Measurements from ENCODE around the gene TSPOAP1. TPM values are rescaled to one million over a fixed set of nuclear protein-coding genes. Genes with fewer than 3 reads are reported as not detected.

Gene TSPOAP1
- total and polyA plus RNA-seq, 2 of the 13 experiments (the other 11 are each of a cell fraction or from before 2014, with no cell fraction given), result not detected

GRCh38 chr17:58273453-58274104 lies 55.0 kb downstream of the TSPOAP1 start:
- no peak for DNase-seq (ENCODE audit: low spot score)
- H3K27ac ChIP-seq (ENCODE audit: extremely low read length, insufficient read depth, low read length), result no peak overlapping the region
- H3K27me3 ChIP-seq (ENCODE audit: control insufficient read depth in 1 of 2, insufficient read depth in 2 of 2, low read length in 2 of 2), result peaks cover 4 to 63% of the 10 kb centered on the region in 2 experiments; a peak in 4 of 5 replicates
- H3K4me3 ChIP-seq (replicated peaks in 1 of 3; ENCODE audit: insufficient read depth in 1 of 3, low read depth in 2 of 3, low read length in 3 of 3), result no peak overlapping the region
- H3K4me1 ChIP-seq (ENCODE audit: insufficient read depth, low read length), result no peaks in the 10 kb centered on the region; the same call in 1 of the 2 replicates
- 40% methylated on average over 15 of the region's 15 CpGs for whole genome bisulfite sequencing (ENCODE audit: low lambda C conversion rate)
- ATAC-seq, result no peak
- BruUV-seq (replicated peaks), result no TSS peak
- no peak for TF ChIP-seq SRF (IDR thresholded peaks at IDR 0.05; ENCODE audit: low read depth, low read length)
- 0 out of 2 replicates have a peak, but pooled peaks have one; percentile 8 for TF ChIP-seq GABPA (IDR thresholded peaks at IDR 0.05; ENCODE audit: low read depth, low read length)
- no peak for TF ChIP-seq GABPA (CRISPR knock-in tag; IDR thresholded peaks at IDR 0.05; ENCODE audit: low read depth)
- peak; percentile 68 for TF ChIP-seq ZNF768 (CRISPR knock-in tag; IDR thresholded peaks at IDR 0.05)
- no peak for TF ChIP-seq ZNF121 (CRISPR knock-in tag; IDR thresholded peaks at IDR 0.05)
- no peak overlapping the region for H2AFZ ChIP-seq (ENCODE audit: low read length)
- CTCF ChIA-PET (ENCODE audit: low intra/inter-chr PET ratio, low total read pairs), result no interaction called here
- H3K36me3 ChIP-seq (replicated peaks in 1 of 2; ENCODE audit: control insufficient read depth in 1 of 2, insufficient read depth in 2 of 2, low read length in 2 of 2), result no peaks in the 10 kb centered on the region
- in situ Hi-C loops (cut with HindIII; ENCODE audit: extremely low pct_ligation_motif_present, low pct_unique_long_range_greater_than_20kb), result no loop called here
- no peak for FAIRE-seq
- POLR2A ChIA-PET, result no interaction called here
- no peak overlapping the region for H3K9ac ChIP-seq (ENCODE audit: insufficient read depth, low read depth, low read length)
- no peak overlapping the region for H3K4me2 ChIP-seq (ENCODE audit: low read depth, low read length)
- H3K9me3 ChIP-seq (ENCODE audit: low read length), result no peaks in the 10 kb centered on the region
- intact Hi-C loops (cut with micrococcal nuclease; ENCODE audit: unreplicated experiment), result no loop called here
- H4K20me1 ChIP-seq (ENCODE audit: insufficient read depth, low read length), result no peaks in the 10 kb centered on the region
- H3K79me2 ChIP-seq (ENCODE audit: insufficient read depth, low read length), result no peaks in the 10 kb centered on the region

DNA sequence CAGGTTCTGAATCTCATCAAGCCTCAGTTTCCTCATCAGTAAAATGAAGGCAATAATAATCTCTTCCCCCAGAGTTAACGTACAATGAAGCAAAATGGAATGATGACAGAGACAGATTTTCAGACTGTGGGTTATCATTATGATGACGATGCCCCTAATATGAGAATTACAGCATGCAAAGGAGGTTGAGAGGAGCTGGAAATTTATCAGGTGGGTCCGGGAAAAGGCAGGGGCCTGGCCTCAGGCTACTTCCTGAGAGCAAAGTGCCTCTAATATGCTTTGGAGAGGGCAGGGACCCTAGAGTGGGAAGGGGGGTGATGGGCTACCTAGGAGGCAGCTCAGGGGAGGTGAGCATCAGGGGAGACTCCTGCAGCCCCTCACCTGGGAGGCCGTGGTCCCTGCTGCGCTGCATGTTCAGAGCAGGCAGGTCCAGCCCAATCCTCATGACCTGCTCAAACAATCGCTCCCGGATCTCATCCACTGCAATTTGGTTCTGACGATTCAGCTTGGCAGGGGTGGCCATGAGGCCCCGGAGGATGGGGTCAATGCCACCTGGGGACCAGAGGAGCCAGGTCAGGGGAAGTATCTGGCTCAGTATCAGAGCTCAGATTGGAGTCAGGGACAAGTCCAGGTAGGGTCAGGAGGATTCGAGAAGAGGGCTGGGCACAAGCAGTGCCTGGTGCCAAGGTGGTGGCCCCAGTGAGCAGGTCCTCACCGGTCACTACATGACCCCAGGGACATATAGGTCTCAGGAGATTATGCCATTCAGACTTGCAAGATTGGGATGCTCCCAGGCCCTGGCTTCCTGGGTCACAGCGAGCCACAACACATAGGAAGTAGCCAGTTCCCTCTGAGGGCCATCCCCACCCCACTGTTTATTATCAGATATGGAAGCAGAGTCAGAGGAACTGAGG lies 56.0 kb downstream of the TSPOAP1 start:
- Histone ChIP-seq H3K36me3 (replicated peaks in 1 of 2; ENCODE audit: control insufficient read depth in 1 of 2, insufficient read depth in 2 of 2, low read length in 2 of 2) (no peaks in the 10 kb centered on the region), H3K4me2 (ENCODE audit: low read depth, low read length) (no peak overlapping the region), H3K27ac (ENCODE audit: extremely low read length, insufficient read depth, low read length) (no peak overlapping the region), H3K9me3 (ENCODE audit: low read length) (no peaks in the 10 kb centered on the region), H2AFZ (ENCODE audit: low read length) (no peak overlapping the region), H3K9ac (ENCODE audit: insufficient read depth, low read depth, low read length) (no peak overlapping the region), H3K4me3 (replicated peaks in 1 of 3; ENCODE audit: insufficient read depth in 1 of 3, low read depth in 2 of 3, low read length in 3 of 3) (no peak overlapping the region), H3K4me1 (ENCODE audit: insufficient read depth, low read length) (no peaks in the 10 kb centered on the region), H4K20me1 (ENCODE audit: insufficient read depth, low read length) (no peaks in the 10 kb centered on the region), H3K79me2 (ENCODE audit: insufficient read depth, low read length) (no peaks in the 10 kb centered on the region), H3K27me3 (ENCODE audit: control insufficient read depth in 1 of 2, insufficient read depth in 2 of 2, low read length in 2 of 2) (peaks cover 4 to 56% of the 10 kb centered on the region in 2 experiments; a peak in 4 of 5 replicates)
- 2% methylated on average over 8 of the region's 12 CpGs for WGBS (ENCODE audit: low lambda C conversion rate)
- TF ChIP-seq CREB1 (IDR thresholded peaks at IDR 0.05) (peak; percentile 73), CREB1 (CRISPR knock-in tag; IDR thresholded peaks at IDR 0.05) (no peak), ZEB1 (IDR thresholded peaks at IDR 0.05; ENCODE audit: insufficient replicate concordance, low read depth) (no peak), GABPA (IDR thresholded peaks at IDR 0.05; ENCODE audit: low read depth, low read length) (no peak), GABPA (CRISPR knock-in tag; IDR thresholded peaks at IDR 0.05; ENCODE audit: low read depth) (no peak), ZNF768 (CRISPR knock-in tag; IDR thresholded peaks at IDR 0.05) (no peak), REXO4 (CRISPR knock-in tag; IDR thresholded peaks at IDR 0.05; ENCODE audit: borderline replicate concordance) (no peak)
- intact Hi-C loops (cut with micrococcal nuclease; ENCODE audit: unreplicated experiment) (no loop called here), in situ Hi-C loops (cut with HindIII; ENCODE audit: extremely low pct_ligation_motif_present, low pct_unique_long_range_greater_than_20kb) (no loop called here)
- no TSS peak for BruUV-seq (replicated peaks)
- ChIA-PET CTCF (ENCODE audit: low intra/inter-chr PET ratio, low total read pairs) (no interaction called here), POLR2A (no interaction called here)
- no peak for ATAC-seq
- no peak for DNase-seq (ENCODE audit: low spot score)
- FAIRE-seq, result no peak

Measured in HepG2 (cell line).